WTC11 (cell line): ENCODE measurements around the gene TFCP2. TPM values are rescaled to one million over a fixed set of nuclear protein-coding genes. Genes with fewer than 3 reads are reported as not detected.

Experiments
- ATAC-seq: fragments of 200-7000 bp; cut with Tn5 transposase; 2 replicates; pipeline ENCODE4 v1.10.0; 2021; ENCODE audit warnings: mild to moderate bottlenecking, moderate library complexity
- CTCF ChIA-PET: fragments of 300-600 bp; sonication (Branson Sonifier 250); formaldehyde crosslinking; loops from one replicate; lab custom pipeline; 2021; ENCODE audit warnings: antibody characterized with exemption; lab: Charles Lee
- POLR2A ChIA-PET: fragments of 350-600 bp; sonication (Branson Sonifier 250); formaldehyde crosslinking; loops from one replicate; lab custom pipeline; 2021; ENCODE audit warnings: antibody characterized with exemption; lab: Charles Lee
- DNase-seq: peaks from one replicate; pipeline ENCODE4 v3.0.0; 2021; ENCODE audit warnings: low spot score
- H3K27ac Mint-ChIP-seq: 2 replicates; pipeline ENCODE4 v1.8.0; 2021; ENCODE audit warnings: mixed read lengths
- H3K27me3 Mint-ChIP-seq: 2 replicates; pipeline ENCODE4 v1.8.0; 2021; ENCODE audit warnings: low read depth, mild to moderate bottlenecking, moderate library complexity, mixed read lengths
- H3K36me3 Mint-ChIP-seq: 2 replicates; pipeline ENCODE4 v1.8.0; 2021; ENCODE audit warnings: mixed read lengths
- H3K4me1 Mint-ChIP-seq: 2 replicates; pipeline ENCODE4 v1.8.0; 2022; ENCODE audit warnings: mixed read lengths
- H3K4me3 Mint-ChIP-seq: 2 replicates; pipeline ENCODE4 v1.8.0; 2021; ENCODE audit warnings: mild to moderate bottlenecking, moderate library complexity, mixed read lengths
- H3K9me3 Mint-ChIP-seq: 2 replicates; pipeline ENCODE4 v1.8.0; 2021; ENCODE audit warnings: mixed read lengths
- CBFB ChIP-seq: sonication (generic); formaldehyde crosslinking; IDR thresholded peaks from 2 replicates; pipeline ENCODE4 v1.8.1; 2022; ENCODE audit warnings: mild to moderate bottlenecking, low read depth, missing genetic modification reagents
- EMX1 ChIP-seq: fragments of 250-450 bp; sonication (Bioruptor Pico); IDR thresholded peaks from 2 replicates; pipeline ENCODE4 v1.8.0; 2021; ENCODE audit warnings: mild to moderate bottlenecking
- GABPB1 ChIP-seq: sonication (generic); formaldehyde crosslinking; IDR thresholded peaks from 2 replicates; pipeline ENCODE4 v1.8.1; 2023; ENCODE audit warnings: mild to moderate bottlenecking, missing genetic modification reagents
- HMGA2 ChIP-seq: fragments of 250-450 bp; sonication (Bioruptor Pico); IDR thresholded peaks from 2 replicates; pipeline ENCODE4 v1.4.0; 2021; ENCODE audit warnings: mild to moderate bottlenecking, moderate library complexity
- JAZF1 ChIP-seq: fragments of 250-450 bp; sonication (Bioruptor Pico); IDR thresholded peaks from 2 replicates; pipeline ENCODE4 v1.9.0; 2021; ENCODE audit warnings: moderate library complexity, mild to moderate bottlenecking, inconsistent platforms
- KAT7 ChIP-seq: sonication (generic); formaldehyde crosslinking; IDR thresholded peaks from 2 replicates; pipeline ENCODE4 v1.8.1; 2023; ENCODE audit warnings: missing genetic modification reagents, mild to moderate bottlenecking, borderline replicate concordance
- NR1H2 ChIP-seq: sonication (generic); formaldehyde crosslinking; IDR thresholded peaks from 2 replicates; pipeline ENCODE4 v1.9.0; 2021; ENCODE audit warnings: mild to moderate bottlenecking, moderate library complexity, missing genetic modification reagents
- SMAD3 ChIP-seq: sonication (generic); formaldehyde crosslinking; IDR thresholded peaks from 2 replicates; pipeline ENCODE4 v1.8.0; 2022; ENCODE audit warnings: missing genetic modification reagents, mild to moderate bottlenecking, borderline replicate concordance
- SMAD4 ChIP-seq: sonication (generic); formaldehyde crosslinking; IDR thresholded peaks from 2 replicates; pipeline ENCODE4 v1.8.0; 2022; ENCODE audit warnings: mild to moderate bottlenecking, missing genetic modification reagents
- ZNF423 ChIP-seq: fragments of 250-450 bp; sonication (Bioruptor Pico); IDR thresholded peaks from 2 replicates; pipeline ENCODE4 v2.1.2; 2022; ENCODE audit warnings: mild to moderate bottlenecking, moderate library complexity
- total RNA-seq: library from RNA; stranded (reverse); gene quantifications from 3 replicates; pipeline ENCODE4 v1.2.3, GENCODE V29; 2021
- TF ChIP-seq, protein P1 (sequence below): fragments of 200-600 bp; IDR thresholded peaks from 2 replicates; pipeline ENCODE4 v1.8.0; 2022; ENCODE audit warnings: antibody characterized with exemption
- TF ChIP-seq, protein P2 (sequence below): fragments of 250-450 bp; sonication (Bioruptor Pico); IDR thresholded peaks from 2 replicates; pipeline ENCODE4 v1.9.0; 2021; ENCODE audit warnings: mild to moderate bottlenecking
- TF ChIP-seq, protein P3 (sequence below): sonication (generic); formaldehyde crosslinking; IDR thresholded peaks from 2 replicates; pipeline ENCODE4 v1.8.1; 2022; ENCODE audit warnings: missing genetic modification reagents, borderline replicate concordance
- TF ChIP-seq, protein P4 (sequence below): sonication (generic); formaldehyde crosslinking; IDR thresholded peaks from 2 replicates; pipeline ENCODE4 v1.8.1; 2022; ENCODE audit warnings: mild to moderate bottlenecking, missing genetic modification reagents, moderate library complexity, borderline replicate concordance
- TF ChIP-seq, protein P5 (sequence below): fragments of 250-450 bp; sonication (Bioruptor Pico); IDR thresholded peaks from 2 replicates; pipeline ENCODE4 v1.8.0; 2021; ENCODE audit warnings: mild to moderate bottlenecking
- TF ChIP-seq, protein P6 (sequence below): fragments of 250-450 bp; sonication (Bioruptor Pico); IDR thresholded peaks from 2 replicates; pipeline ENCODE4 v2.1.2; 2022; ENCODE audit warnings: mild to moderate bottlenecking, moderate library complexity
- TF ChIP-seq, protein P7 (sequence below): sonication (generic); formaldehyde crosslinking; IDR thresholded peaks from 2 replicates; pipeline ENCODE4 v1.8.1; 2023; ENCODE audit warnings: mild to moderate bottlenecking, missing genetic modification reagents, moderate library complexity
- TF ChIP-seq, protein P8 (sequence below): sonication (generic); formaldehyde crosslinking; IDR thresholded peaks from 2 replicates; pipeline ENCODE4 v1.8.0; 2023; ENCODE audit warnings: missing genetic modification reagents, mild to moderate bottlenecking, borderline replicate concordance

The TFCP2 gene
- total RNA-seq, 1 experiment from 2014 or later = 35.4 TPM

DNA sequence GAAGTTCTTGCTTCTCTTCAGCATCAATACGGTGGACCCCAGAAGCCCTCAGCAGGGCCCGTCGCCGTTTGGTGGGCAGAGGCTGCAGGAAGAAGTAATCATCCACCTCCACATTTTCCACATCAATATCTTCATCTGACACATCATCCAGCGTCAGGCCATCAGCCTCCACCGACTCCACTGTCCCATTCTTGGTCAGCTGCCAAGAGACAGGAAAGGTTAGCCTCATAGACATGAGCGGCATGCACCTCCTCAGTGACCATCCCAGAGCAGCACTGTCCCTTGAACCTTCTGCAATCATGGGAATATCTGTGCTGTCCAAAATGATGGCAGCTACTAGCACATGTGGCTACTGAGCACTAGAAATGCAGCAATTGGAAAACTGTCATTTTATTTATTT lies 105.2 kb downstream of the TFCP2 start:
- Mint-ChIP-seq H3K27me3 (no peaks in the 10 kb centered on the region), H3K4me3 (no peak overlapping the region), H3K27ac (no peak overlapping the region), H3K36me3 (peaks cover 67% of the 10 kb centered on the region), H3K9me3 (no peaks in the 10 kb centered on the region), H3K4me1 (no peaks in the 10 kb centered on the region)
- CTCF ChIA-PET = no interaction called here
- no peak for ATAC-seq
- TF ChIP-seq, protein P1, sequence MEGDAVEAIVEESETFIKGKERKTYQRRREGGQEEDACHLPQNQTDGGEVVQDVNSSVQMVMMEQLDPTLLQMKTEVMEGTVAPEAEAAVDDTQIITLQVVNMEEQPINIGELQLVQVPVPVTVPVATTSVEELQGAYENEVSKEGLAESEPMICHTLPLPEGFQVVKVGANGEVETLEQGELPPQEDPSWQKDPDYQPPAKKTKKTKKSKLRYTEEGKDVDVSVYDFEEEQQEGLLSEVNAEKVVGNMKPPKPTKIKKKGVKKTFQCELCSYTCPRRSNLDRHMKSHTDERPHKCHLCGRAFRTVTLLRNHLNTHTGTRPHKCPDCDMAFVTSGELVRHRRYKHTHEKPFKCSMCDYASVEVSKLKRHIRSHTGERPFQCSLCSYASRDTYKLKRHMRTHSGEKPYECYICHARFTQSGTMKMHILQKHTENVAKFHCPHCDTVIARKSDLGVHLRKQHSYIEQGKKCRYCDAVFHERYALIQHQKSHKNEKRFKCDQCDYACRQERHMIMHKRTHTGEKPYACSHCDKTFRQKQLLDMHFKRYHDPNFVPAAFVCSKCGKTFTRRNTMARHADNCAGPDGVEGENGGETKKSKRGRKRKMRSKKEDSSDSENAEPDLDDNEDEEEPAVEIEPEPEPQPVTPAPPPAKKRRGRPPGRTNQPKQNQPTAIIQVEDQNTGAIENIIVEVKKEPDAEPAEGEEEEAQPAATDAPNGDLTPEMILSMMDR = no peak
- TF ChIP-seq NR1H2 (no peak), EMX1 (CRISPR knock-in tag) (no peak), CBFB (no peak), SMAD4 (CRISPR knock-in tag) (no peak), HMGA2 (CRISPR knock-in tag) (no peak), KAT7 (CRISPR knock-in tag) (no peak), SMAD3 (CRISPR knock-in tag) (no peak), GABPB1 (CRISPR knock-in tag) (no peak), ZNF423 (CRISPR knock-in tag) (no peak)
- TF ChIP-seq, protein P2, sequence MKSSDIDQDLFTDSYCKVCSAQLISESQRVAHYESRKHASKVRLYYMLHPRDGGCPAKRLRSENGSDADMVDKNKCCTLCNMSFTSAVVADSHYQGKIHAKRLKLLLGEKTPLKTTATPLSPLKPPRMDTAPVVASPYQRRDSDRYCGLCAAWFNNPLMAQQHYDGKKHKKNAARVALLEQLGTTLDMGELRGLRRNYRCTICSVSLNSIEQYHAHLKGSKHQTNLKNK (CRISPR knock-in tag) = no peak
- TF ChIP-seq, protein P3, sequence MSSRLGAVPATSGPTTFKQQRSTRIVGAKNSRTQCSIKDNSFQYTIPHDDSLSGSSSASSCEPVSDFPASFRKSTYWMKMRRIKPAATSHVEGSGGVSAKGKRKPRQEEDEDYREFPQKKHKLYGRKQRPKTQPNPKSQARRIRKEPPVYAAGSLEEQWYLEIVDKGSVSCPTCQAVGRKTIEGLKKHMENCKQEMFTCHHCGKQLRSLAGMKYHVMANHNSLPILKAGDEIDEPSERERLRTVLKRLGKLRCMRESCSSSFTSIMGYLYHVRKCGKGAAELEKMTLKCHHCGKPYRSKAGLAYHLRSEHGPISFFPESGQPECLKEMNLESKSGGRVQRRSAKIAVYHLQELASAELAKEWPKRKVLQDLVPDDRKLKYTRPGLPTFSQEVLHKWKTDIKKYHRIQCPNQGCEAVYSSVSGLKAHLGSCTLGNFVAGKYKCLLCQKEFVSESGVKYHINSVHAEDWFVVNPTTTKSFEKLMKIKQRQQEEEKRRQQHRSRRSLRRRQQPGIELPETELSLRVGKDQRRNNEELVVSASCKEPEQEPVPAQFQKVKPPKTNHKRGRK (CRISPR knock-in tag) = no peak
- TF ChIP-seq, protein P4, sequence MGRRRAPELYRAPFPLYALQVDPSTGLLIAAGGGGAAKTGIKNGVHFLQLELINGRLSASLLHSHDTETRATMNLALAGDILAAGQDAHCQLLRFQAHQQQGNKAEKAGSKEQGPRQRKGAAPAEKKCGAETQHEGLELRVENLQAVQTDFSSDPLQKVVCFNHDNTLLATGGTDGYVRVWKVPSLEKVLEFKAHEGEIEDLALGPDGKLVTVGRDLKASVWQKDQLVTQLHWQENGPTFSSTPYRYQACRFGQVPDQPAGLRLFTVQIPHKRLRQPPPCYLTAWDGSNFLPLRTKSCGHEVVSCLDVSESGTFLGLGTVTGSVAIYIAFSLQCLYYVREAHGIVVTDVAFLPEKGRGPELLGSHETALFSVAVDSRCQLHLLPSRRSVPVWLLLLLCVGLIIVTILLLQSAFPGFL = no peak
- TF ChIP-seq, protein P5, sequence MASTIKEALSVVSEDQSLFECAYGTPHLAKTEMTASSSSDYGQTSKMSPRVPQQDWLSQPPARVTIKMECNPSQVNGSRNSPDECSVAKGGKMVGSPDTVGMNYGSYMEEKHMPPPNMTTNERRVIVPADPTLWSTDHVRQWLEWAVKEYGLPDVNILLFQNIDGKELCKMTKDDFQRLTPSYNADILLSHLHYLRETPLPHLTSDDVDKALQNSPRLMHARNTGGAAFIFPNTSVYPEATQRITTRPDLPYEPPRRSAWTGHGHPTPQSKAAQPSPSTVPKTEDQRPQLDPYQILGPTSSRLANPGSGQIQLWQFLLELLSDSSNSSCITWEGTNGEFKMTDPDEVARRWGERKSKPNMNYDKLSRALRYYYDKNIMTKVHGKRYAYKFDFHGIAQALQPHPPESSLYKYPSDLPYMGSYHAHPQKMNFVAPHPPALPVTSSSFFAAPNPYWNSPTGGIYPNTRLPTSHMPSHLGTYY (CRISPR knock-in tag) = no peak
- POLR2A ChIA-PET = no interaction called here
- DNase-seq = no peak

DNA sequence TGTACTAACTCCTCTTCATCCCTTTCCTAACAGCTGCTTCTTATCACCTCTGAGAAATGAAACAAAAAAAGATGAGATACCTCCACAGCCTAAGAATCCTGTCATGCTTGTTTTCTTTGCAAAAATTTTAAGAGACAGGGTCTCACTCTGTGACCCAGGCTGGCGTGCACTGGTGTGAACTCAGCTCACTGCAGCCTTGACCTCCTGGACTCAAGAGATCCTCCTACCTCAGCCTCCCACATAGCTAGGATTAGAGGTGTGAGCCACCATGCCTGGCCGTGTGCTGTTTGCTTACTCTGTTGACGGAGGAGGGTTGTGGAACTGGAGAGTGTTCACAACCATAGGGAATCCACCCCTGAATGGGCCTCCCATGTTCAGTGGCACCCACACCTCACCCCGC lies 105.7 kb downstream of the TFCP2 start:
- POLR2A ChIA-PET = no interaction called here
- Mint-ChIP-seq H3K4me1 (no peaks in the 10 kb centered on the region), H3K9me3 (no peaks in the 10 kb centered on the region), H3K36me3 (peaks cover 66% of the 10 kb centered on the region), H3K4me3 (no peak overlapping the region), H3K27me3 (no peaks in the 10 kb centered on the region), H3K27ac (no peak overlapping the region)
- DNase-seq = no peak
- CTCF ChIA-PET = no interaction called here
- ATAC-seq = no peak
- TF ChIP-seq NR1H2 = no peak
- TF ChIP-seq, protein P5 (CRISPR knock-in tag) = no peak
- TF ChIP-seq, protein P1 = no peak
- TF ChIP-seq, protein P6, sequence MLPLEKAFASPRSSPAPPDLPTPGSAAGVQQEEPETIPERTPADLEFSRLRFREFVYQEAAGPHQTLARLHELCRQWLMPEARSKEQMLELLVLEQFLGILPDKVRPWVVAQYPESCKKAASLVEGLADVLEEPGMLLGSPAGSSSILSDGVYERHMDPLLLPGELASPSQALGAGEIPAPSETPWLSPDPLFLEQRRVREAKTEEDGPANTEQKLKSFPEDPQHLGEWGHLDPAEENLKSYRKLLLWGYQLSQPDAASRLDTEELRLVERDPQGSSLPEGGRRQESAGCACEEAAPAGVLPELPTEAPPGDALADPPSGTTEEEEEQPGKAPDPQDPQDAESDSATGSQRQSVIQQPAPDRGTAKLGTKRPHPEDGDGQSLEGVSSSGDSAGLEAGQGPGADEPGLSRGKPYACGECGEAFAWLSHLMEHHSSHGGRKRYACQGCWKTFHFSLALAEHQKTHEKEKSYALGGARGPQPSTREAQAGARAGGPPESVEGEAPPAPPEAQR (CRISPR knock-in tag) = no peak
- TF ChIP-seq, protein P7, sequence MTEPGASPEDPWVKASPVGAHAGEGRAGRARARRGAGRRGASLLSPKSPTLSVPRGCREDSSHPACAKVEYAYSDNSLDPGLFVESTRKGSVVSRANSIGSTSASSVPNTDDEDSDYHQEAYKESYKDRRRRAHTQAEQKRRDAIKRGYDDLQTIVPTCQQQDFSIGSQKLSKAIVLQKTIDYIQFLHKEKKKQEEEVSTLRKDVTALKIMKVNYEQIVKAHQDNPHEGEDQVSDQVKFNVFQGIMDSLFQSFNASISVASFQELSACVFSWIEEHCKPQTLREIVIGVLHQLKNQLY (CRISPR knock-in tag) = no peak
- TF ChIP-seq, protein P8, sequence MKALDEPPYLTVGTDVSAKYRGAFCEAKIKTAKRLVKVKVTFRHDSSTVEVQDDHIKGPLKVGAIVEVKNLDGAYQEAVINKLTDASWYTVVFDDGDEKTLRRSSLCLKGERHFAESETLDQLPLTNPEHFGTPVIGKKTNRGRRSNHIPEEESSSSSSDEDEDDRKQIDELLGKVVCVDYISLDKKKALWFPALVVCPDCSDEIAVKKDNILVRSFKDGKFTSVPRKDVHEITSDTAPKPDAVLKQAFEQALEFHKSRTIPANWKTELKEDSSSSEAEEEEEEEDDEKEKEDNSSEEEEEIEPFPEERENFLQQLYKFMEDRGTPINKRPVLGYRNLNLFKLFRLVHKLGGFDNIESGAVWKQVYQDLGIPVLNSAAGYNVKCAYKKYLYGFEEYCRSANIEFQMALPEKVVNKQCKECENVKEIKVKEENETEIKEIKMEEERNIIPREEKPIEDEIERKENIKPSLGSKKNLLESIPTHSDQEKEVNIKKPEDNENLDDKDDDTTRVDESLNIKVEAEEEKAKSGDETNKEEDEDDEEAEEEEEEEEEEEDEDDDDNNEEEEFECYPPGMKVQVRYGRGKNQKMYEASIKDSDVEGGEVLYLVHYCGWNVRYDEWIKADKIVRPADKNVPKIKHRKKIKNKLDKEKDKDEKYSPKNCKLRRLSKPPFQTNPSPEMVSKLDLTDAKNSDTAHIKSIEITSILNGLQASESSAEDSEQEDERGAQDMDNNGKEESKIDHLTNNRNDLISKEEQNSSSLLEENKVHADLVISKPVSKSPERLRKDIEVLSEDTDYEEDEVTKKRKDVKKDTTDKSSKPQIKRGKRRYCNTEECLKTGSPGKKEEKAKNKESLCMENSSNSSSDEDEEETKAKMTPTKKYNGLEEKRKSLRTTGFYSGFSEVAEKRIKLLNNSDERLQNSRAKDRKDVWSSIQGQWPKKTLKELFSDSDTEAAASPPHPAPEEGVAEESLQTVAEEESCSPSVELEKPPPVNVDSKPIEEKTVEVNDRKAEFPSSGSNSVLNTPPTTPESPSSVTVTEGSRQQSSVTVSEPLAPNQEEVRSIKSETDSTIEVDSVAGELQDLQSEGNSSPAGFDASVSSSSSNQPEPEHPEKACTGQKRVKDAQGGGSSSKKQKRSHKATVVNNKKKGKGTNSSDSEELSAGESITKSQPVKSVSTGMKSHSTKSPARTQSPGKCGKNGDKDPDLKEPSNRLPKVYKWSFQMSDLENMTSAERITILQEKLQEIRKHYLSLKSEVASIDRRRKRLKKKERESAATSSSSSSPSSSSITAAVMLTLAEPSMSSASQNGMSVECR = no peak
- no peak for TF ChIP-seq JAZF1
